Nephron progenitor cell (in vitro differentiated cells): ENCODE results near the gene ANKRD65.

ENCODE experiments used
- DNase-seq: peaks from one replicate; pipeline ENCODE4 v3.0.0; 2021
- H3K27ac Mint-ChIP-seq: 2 replicates; pipeline ENCODE4 v1.8.0; 2021; ENCODE audit warnings: mild to moderate bottlenecking, moderate library complexity, mixed read lengths
- H3K27me3 Mint-ChIP-seq: 2 replicates; pipeline ENCODE4 v1.8.0; 2021; ENCODE audit warnings: mild to moderate bottlenecking, low read depth, mixed read lengths; ENCODE audit not compliant: poor library complexity
- H3K36me3 Mint-ChIP-seq: 2 replicates; pipeline ENCODE4 v1.8.0; 2021; ENCODE audit warnings: low read depth, mixed read lengths
- H3K4me1 Mint-ChIP-seq: 2 replicates; pipeline ENCODE4 v1.8.0; 2021; ENCODE audit warnings: mixed read lengths
- H3K4me3 Mint-ChIP-seq: 2 replicates; pipeline ENCODE4 v1.8.0; 2021; ENCODE audit warnings: mild to moderate bottlenecking, moderate library complexity, mixed read lengths
- H3K9me3 Mint-ChIP-seq: 2 replicates; pipeline ENCODE4 v1.8.0; 2021; ENCODE audit warnings: mild to moderate bottlenecking, moderate library complexity, mixed read lengths
- TF ChIP-seq, protein P1 (sequence below): fragments of 200-600 bp; sonication (generic); IDR thresholded peaks from 2 replicates; pipeline ENCODE4 v1.5.0; 2021; ENCODE audit warnings: antibody characterized with exemption

The ANKRD65 gene

DNA sequence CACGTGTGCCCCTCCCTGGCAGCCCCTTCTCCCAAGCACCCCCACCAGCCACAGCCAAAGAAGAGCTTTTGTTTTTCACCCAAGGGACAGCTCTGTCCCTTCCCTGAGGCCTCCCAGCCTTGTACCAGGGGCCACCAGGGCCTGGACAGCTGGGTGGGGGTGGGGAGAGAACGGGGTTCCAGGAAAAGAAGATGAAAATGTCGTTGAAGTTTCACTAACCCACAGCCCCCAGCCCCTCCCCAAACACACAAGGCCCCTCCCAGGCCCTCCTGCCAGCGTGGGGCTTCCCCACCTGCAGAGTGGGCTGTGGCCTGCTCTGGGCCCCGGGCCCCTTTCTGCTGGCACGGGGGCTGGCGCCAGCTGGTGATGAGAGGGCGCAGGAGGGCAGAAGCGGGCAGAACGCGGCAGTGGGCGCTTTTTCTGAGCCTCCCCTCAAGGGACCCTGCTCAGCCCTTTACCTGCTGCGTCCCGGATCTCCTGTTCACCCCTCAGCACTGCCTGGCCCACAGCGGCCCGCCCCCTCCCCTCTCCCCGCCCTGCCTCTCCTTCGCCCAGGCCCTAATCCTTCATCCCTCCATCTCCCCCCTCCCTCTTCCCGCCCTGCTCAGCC, 5.5 kb upstream of the ANKRD65 start:
- Mint-ChIP-seq H3K4me1 (peaks cover 61% of the 10 kb centered on the region), H3K4me3 (peak overlapping the region; percentile 52), H3K27ac (no peak overlapping the region), H3K27me3 (peaks cover 3% of the 10 kb centered on the region), H3K9me3 (peaks cover 5% of the 10 kb centered on the region), H3K36me3 (no peaks in the 10 kb centered on the region)
- DNase-seq: no peak
- TF ChIP-seq, protein P1, sequence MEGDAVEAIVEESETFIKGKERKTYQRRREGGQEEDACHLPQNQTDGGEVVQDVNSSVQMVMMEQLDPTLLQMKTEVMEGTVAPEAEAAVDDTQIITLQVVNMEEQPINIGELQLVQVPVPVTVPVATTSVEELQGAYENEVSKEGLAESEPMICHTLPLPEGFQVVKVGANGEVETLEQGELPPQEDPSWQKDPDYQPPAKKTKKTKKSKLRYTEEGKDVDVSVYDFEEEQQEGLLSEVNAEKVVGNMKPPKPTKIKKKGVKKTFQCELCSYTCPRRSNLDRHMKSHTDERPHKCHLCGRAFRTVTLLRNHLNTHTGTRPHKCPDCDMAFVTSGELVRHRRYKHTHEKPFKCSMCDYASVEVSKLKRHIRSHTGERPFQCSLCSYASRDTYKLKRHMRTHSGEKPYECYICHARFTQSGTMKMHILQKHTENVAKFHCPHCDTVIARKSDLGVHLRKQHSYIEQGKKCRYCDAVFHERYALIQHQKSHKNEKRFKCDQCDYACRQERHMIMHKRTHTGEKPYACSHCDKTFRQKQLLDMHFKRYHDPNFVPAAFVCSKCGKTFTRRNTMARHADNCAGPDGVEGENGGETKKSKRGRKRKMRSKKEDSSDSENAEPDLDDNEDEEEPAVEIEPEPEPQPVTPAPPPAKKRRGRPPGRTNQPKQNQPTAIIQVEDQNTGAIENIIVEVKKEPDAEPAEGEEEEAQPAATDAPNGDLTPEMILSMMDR: no peak

DNA sequence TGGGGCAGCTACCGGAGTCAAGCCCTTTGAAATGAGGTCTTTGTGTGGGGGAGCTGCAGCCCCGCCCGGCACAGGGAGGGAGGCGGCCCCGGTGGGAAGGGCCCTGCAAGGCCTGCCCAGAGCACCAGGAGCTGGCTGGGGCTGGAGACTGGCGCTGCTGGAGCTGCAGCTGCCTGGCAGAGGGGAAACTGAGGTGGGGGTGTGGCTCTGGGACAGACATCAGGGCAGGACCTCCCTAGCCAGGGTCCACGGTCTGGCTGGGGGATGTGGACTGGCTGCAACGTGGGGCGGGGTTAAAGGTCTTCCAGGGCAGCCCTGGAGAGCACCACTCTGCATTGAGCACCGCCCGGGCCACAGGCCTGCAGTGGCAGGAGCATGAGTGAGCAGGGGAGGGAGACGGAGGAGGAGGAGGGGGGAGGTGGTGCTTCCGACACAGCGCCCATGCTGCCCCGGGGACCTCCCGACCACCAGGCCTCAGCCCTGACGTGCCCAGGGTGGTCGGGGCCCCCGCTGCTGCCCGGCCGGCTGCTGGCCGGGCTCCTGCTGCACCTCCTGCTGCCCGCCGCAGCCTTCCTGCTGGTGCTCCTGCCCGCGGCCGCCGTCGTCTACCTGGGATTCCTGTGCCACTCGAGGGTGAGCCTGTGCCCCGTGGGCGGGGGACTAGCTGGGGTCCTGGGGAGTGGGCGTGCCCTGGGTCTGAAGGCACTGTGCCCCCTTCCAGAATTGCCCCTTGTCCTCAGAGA, 4.8 kb upstream of the ANKRD65 start:
- H3K27ac Mint-ChIP-seq: no peak overlapping the region
- no peaks in the 10 kb centered on the region for H3K36me3 Mint-ChIP-seq
- H3K27me3 Mint-ChIP-seq: peaks cover 3% of the 10 kb centered on the region
- peaks cover 5% of the 10 kb centered on the region for H3K9me3 Mint-ChIP-seq
- peak overlapping the region; percentile 52 for H3K4me3 Mint-ChIP-seq
- DNase-seq: peak; percentile 38
- peaks cover 60% of the 10 kb centered on the region for H3K4me1 Mint-ChIP-seq
- TF ChIP-seq, protein P1: no peak

DNA sequence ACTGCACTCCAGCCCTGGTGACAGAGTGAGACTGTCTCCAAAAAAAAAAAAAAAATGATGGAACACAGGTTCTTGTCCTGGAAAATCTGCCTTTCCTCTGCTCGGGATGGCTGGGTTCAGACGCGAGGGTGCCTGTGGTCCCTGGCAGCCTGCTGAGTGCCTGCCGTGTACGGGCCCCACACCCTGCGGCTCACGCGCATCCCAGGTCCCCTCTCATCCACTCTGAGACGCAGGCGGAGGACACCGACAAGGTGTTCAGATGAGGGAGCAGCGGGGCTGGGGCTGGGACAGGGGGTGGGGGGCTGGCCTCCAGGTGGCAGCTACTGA, 4.3 kb upstream of the ANKRD65 start:
- H3K4me3 Mint-ChIP-seq: peak overlapping the region; percentile 41
- TF ChIP-seq, protein P1: no peak
- H3K4me1 Mint-ChIP-seq: peaks cover 58% of the 10 kb centered on the region
- peaks cover 3% of the 10 kb centered on the region for H3K27me3 Mint-ChIP-seq
- H3K9me3 Mint-ChIP-seq: peaks cover 5% of the 10 kb centered on the region
- no peak overlapping the region for H3K27ac Mint-ChIP-seq
- H3K36me3 Mint-ChIP-seq: no peaks in the 10 kb centered on the region
- no peak for DNase-seq

DNA sequence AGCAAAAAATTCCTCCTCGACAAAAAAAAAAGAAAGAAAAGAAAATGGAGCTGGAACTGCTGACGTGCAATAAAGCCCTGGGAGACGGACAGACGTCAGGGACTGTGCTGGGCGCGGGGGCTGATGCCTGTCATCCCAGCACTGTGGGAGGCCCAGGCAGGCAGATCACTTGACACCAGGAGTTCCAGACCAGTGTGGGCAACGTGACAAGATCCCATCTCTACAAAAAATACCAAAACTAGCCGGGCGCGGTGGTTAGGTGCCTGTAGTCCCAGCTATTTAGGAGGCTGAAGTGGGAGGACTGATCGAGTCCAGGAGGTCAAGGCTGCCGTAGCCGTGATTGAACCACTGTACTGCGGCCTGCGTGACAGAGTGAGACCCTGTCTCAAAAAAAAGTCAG, 3.6 kb upstream of the ANKRD65 start:
- TF ChIP-seq, protein P1: no peak
- peak overlapping the region; percentile 41 for H3K4me3 Mint-ChIP-seq
- DNase-seq: no peak
- H3K27me3 Mint-ChIP-seq: peaks cover 3% of the 10 kb centered on the region
- H3K27ac Mint-ChIP-seq: no peak overlapping the region
- peaks cover 51% of the 10 kb centered on the region for H3K4me1 Mint-ChIP-seq
- no peaks in the 10 kb centered on the region for H3K36me3 Mint-ChIP-seq
- H3K9me3 Mint-ChIP-seq: peaks cover 5% of the 10 kb centered on the region

DNA sequence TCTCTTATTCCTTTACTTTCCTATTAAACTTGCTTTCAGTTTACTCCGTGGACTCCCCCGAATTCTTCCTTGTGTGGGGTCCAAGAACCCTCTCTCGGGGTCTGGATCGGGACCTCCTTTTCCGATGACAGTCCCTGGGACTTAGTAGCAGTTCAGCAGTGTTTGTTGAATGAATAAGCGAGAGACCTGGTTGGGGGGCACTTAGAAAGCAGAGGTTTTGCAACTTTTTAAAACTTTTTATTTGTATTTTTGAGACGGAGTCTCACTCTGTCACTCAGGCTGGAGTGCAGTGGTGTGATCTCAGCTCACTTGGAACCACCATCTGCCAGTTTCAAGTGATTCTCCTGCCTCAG, 2.1 kb upstream of the ANKRD65 start:
- TF ChIP-seq, protein P1: no peak
- Mint-ChIP-seq H3K4me3 (no peak overlapping the region), H3K36me3 (no peaks in the 10 kb centered on the region), H3K27ac (peak overlapping the region; percentile 57), H3K27me3 (peaks cover 3% of the 10 kb centered on the region), H3K9me3 (peaks cover under 1% of the 10 kb centered on the region), H3K4me1 (peaks cover 55% of the 10 kb centered on the region)
- no peak for DNase-seq
